Parathyroid adenoma (tissue), 2 donors: ENCODE data around the gene H6PD.

Experiments
- H2AFZ ChIP-seq: fragments of 300-600 bp; sonication (generic); one replicate; pipeline ENCODE4 v1.7.0; 2017; ENCODE audit warnings: antibody characterized with exemption, mild to moderate bottlenecking
- H3K27ac ChIP-seq: fragments of 300-600 bp; sonication (generic); one replicate; pipeline ENCODE4 v1.7.0; 2017
- H3K27me3 ChIP-seq: fragments of 300-600 bp; sonication (generic); one replicate; pipeline ENCODE4 v1.7.0; 2017; ENCODE audit warnings: low read length; ENCODE audit not compliant: control insufficient read depth, insufficient read depth
- H3K36me3 ChIP-seq: fragments of 300-600 bp; sonication (generic); one replicate; pipeline ENCODE4 v1.7.0; 2017; ENCODE audit warnings: low read length; ENCODE audit not compliant: control insufficient read depth, insufficient read depth
- H3K4me1 ChIP-seq: fragments of 300-600 bp; sonication (generic); one replicate; pipeline ENCODE4 v1.7.0; 2017; ENCODE audit warnings: control low read depth
- H3K4me2 ChIP-seq: fragments of 300-600 bp; sonication (generic); one replicate; pipeline ENCODE4 v1.7.0; 2017; ENCODE audit warnings: low read length
- H3K4me3 ChIP-seq: fragments of 300-600 bp; sonication (generic); one replicate; pipeline ENCODE4 v1.7.0; 2017; ENCODE audit warnings: low read depth, low read length
- H3K79me2 ChIP-seq: fragments of 300-600 bp; sonication (generic); one replicate; pipeline ENCODE4 v1.7.0; 2017; ENCODE audit warnings: control low read depth
- H3K9ac ChIP-seq: fragments of 300-600 bp; sonication (generic); one replicate; pipeline ENCODE4 v1.7.0; 2017; ENCODE audit warnings: mild to moderate bottlenecking
- H3K9me3 ChIP-seq: fragments of 300-600 bp; sonication (generic); one replicate; pipeline ENCODE4 v1.7.0; 2017; ENCODE audit warnings: low read length; ENCODE audit not compliant: control insufficient read depth
- TF ChIP-seq, protein P1 (sequence below): fragments of 300-600 bp; sonication (generic); IDR thresholded peaks from one replicate; pipeline ENCODE4 v1.7.0; 2017; ENCODE audit warnings: antibody characterized with exemption, mild to moderate bottlenecking
- donor health status: primary hyperparathyroidism.

The H6PD gene

DNA sequence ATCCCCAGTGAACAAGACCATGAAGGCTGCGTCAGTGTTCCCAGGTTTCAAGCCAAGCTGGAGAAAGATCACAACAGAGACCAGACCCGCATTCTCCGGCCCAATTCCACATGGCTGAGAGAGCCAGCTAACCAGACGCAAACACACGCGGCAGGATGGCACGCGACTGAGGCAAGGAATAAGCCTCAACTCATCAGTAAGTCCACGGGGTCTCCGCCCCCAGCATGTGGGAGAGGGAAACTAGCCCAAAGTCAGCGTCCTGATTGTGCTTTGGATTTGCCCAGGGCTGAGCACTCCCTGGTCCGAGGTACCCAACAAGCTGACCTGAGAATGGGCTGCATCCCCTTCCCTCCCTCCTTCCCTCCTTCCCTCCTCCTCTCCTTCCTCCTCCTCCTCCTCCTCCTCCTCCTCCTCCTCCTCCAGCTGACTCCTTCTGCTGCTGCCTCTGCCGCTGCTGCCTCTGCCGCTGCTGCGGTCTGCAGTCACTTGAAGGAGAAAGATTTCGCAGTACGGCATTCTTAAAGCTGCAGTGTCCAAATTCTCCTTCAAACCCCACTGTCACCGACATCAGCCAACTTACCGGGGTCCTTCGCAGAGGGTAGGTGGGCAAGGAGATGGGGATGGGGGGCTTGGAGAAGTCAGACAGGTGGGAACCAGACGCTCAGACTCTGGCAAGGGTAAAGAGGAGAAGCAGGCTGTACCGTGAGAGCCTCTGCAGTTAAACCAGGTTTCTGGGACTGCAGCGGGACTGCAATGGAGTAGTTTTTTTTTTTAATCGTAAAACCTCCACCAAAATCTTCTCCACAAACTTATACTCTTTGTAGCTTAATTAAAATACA, 33.0 kb upstream of the H6PD start:
- no peak overlapping the region for H3K9ac ChIP-seq
- no peaks in the 10 kb centered on the region for H3K36me3 ChIP-seq
- H3K79me2 ChIP-seq, result no peaks in the 10 kb centered on the region
- TF ChIP-seq, protein P1, sequence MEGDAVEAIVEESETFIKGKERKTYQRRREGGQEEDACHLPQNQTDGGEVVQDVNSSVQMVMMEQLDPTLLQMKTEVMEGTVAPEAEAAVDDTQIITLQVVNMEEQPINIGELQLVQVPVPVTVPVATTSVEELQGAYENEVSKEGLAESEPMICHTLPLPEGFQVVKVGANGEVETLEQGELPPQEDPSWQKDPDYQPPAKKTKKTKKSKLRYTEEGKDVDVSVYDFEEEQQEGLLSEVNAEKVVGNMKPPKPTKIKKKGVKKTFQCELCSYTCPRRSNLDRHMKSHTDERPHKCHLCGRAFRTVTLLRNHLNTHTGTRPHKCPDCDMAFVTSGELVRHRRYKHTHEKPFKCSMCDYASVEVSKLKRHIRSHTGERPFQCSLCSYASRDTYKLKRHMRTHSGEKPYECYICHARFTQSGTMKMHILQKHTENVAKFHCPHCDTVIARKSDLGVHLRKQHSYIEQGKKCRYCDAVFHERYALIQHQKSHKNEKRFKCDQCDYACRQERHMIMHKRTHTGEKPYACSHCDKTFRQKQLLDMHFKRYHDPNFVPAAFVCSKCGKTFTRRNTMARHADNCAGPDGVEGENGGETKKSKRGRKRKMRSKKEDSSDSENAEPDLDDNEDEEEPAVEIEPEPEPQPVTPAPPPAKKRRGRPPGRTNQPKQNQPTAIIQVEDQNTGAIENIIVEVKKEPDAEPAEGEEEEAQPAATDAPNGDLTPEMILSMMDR, result no peak
- no peaks in the 10 kb centered on the region for H3K4me1 ChIP-seq
- H3K4me2 ChIP-seq, result peak overlapping the region; percentile 72
- H2AFZ ChIP-seq, result peak overlapping the region; percentile 45
- no peaks in the 10 kb centered on the region for H3K27me3 ChIP-seq
- no peak overlapping the region for H3K27ac ChIP-seq
- H3K4me3 ChIP-seq, result peak overlapping the region; percentile 29
- H3K9me3 ChIP-seq, result no peaks in the 10 kb centered on the region

GRCh38 chr1:9202240-9202870, 32.2 kb upstream of the H6PD start:
- Histone ChIP-seq H3K9me3 (no peaks in the 10 kb centered on the region), H2AFZ (no peak overlapping the region), H3K9ac (no peak overlapping the region), H3K27me3 (no peaks in the 10 kb centered on the region), H3K27ac (no peak overlapping the region), H3K4me1 (no peaks in the 10 kb centered on the region), H3K4me3 (peak overlapping the region; percentile 29), H3K79me2 (no peaks in the 10 kb centered on the region), H3K36me3 (no peaks in the 10 kb centered on the region), H3K4me2 (peak overlapping the region; percentile 72)
- TF ChIP-seq, protein P1, result no peak

DNA sequence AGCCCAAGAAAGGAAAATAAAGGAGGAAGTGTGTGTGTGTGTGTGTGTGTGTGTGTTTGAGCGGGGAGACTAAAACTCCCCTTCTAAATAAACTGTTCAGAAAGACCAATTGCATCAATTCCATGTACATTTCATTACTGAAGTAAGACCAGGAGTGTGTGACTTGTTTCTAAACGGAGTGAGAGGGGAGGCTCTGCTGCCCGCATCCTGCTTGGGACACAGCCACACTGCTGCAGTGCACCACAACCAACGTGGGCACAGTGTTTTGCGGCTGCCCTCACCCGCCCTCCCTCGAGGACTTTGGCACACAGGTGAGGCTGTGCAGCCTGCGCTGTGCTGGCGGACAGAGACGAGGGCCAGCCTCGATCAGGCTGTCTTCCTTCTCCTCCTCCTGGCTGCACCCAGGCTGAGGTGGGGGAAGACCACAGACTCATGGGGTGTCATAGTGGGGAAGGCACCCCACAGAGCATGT, 31.0 kb upstream of the H6PD start:
- Histone ChIP-seq H3K27ac (no peak overlapping the region), H3K4me1 (no peaks in the 10 kb centered on the region), H2AFZ (no peak overlapping the region), H3K9me3 (no peaks in the 10 kb centered on the region), H3K27me3 (no peaks in the 10 kb centered on the region), H3K9ac (no peak overlapping the region), H3K4me2 (no peak overlapping the region), H3K79me2 (no peaks in the 10 kb centered on the region), H3K4me3 (no peak overlapping the region), H3K36me3 (no peaks in the 10 kb centered on the region)
- TF ChIP-seq, protein P1, result no peak

DNA sequence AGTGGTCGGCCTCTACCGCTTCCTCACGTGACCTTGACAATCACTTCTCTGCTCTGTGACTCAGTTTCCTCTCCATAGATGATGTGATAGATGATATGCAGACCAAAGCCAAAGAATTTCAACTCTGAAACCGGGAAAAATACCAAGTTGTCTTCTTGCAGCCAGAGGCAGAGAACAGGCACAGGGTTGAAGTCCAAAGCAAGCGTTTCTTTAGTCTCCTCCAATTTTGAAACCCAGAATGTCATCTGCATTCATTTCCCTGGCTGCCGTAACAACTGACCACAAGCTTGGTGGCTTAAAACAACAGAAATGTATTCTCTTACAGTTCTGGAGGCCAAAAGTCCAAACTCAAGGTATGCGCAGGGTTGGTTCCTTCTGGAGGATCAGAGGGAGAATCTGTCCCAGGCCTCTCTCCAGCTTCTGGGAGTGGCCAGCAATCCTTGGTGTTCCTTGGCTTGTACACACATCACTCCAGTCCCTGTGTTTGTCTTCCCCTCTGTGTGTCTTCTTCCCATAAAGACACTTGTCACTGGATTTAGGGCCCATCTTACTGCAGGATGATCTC, 30.3 kb upstream of the H6PD start:
- no peak overlapping the region for H3K4me2 ChIP-seq
- TF ChIP-seq, protein P1, result no peak
- H3K27ac ChIP-seq, result no peak overlapping the region
- no peaks in the 10 kb centered on the region for H3K9me3 ChIP-seq
- no peaks in the 10 kb centered on the region for H3K36me3 ChIP-seq
- H2AFZ ChIP-seq, result no peak overlapping the region
- no peaks in the 10 kb centered on the region for H3K4me1 ChIP-seq
- H3K4me3 ChIP-seq, result no peak overlapping the region
- no peaks in the 10 kb centered on the region for H3K79me2 ChIP-seq
- no peaks in the 10 kb centered on the region for H3K27me3 ChIP-seq
- H3K9ac ChIP-seq, result no peak overlapping the region
